ENCODE data around the gene DENND1B. TPM values are rescaled to one million over a fixed set of nuclear protein-coding genes. Genes with fewer than 3 reads are reported as not detected.

Gene DENND1B
- polyA plus RNA-seq, 1 donor: 10.9 TPM

- Histone ChIP-seq H3K4me1 (ENCODE audit: control insufficient read depth, insufficient read depth, low read length) (no peaks in the 10 kb centered on the region), H3K27me3 (ENCODE audit: control insufficient read depth, insufficient read depth, low read length) (no peaks in the 10 kb centered on the region), H3K27ac (ENCODE audit: low read length) (no peak overlapping the region), H3K36me3 (ENCODE audit: control insufficient read depth, insufficient read depth, low read length) (peaks cover 2% of the 10 kb centered on the region), H3K9me3 (ENCODE audit: control insufficient read depth, low read depth, low read length) (peaks cover 3% of the 10 kb centered on the region), H3K4me3 (ENCODE audit: low read length) (no peak overlapping the region)
- WGBS (ENCODE audit: insufficient coverage, low lambda C conversion rate): no CpG with 5 or more reads among the region's 3 CpGs
- DNase-seq: no peak
These were observed 137.9 kb downstream of the DENND1B start for GRCh38 chr1:197637406-197637805.

GRCh38 chr1:197633447-197634078, 141.7 kb downstream of the DENND1B start:
- H3K4me3 ChIP-seq (ENCODE audit: low read length): no peak overlapping the region
- no peak for DNase-seq
- WGBS (ENCODE audit: insufficient coverage, low lambda C conversion rate): no CpG with 5 or more reads among the region's 2 CpGs
- no peaks in the 10 kb centered on the region for H3K4me1 ChIP-seq (ENCODE audit: control insufficient read depth, insufficient read depth, low read length)
- H3K27me3 ChIP-seq (ENCODE audit: control insufficient read depth, insufficient read depth, low read length): no peaks in the 10 kb centered on the region
- no peak overlapping the region for H3K27ac ChIP-seq (ENCODE audit: low read length)
- peaks cover 2% of the 10 kb centered on the region for H3K36me3 ChIP-seq (ENCODE audit: control insufficient read depth, insufficient read depth, low read length)
- H3K9me3 ChIP-seq (ENCODE audit: control insufficient read depth, low read depth, low read length): peaks cover 3% of the 10 kb centered on the region

GRCh38 chr1:197632651-197633050, 142.6 kb downstream of the DENND1B start:
- Histone ChIP-seq H3K4me1 (ENCODE audit: control insufficient read depth, insufficient read depth, low read length) (no peaks in the 10 kb centered on the region), H3K27me3 (ENCODE audit: control insufficient read depth, insufficient read depth, low read length) (no peaks in the 10 kb centered on the region), H3K9me3 (ENCODE audit: control insufficient read depth, low read depth, low read length) (peaks cover 3% of the 10 kb centered on the region), H3K4me3 (ENCODE audit: low read length) (no peak overlapping the region), H3K27ac (ENCODE audit: low read length) (no peak overlapping the region), H3K36me3 (ENCODE audit: control insufficient read depth, insufficient read depth, low read length) (peaks cover 2% of the 10 kb centered on the region)
- no peak for DNase-seq
- WGBS (ENCODE audit: insufficient coverage, low lambda C conversion rate): no CpG with 5 or more reads among the region's 1 CpG

GRCh38 chr1:197632005-197632404, 143.3 kb downstream of the DENND1B start:
- no peak for DNase-seq
- H3K27me3 ChIP-seq (ENCODE audit: control insufficient read depth, insufficient read depth, low read length): no peaks in the 10 kb centered on the region
- H3K36me3 ChIP-seq (ENCODE audit: control insufficient read depth, insufficient read depth, low read length): peaks cover 2% of the 10 kb centered on the region
- H3K4me3 ChIP-seq (ENCODE audit: low read length): no peak overlapping the region
- no peak overlapping the region for H3K27ac ChIP-seq (ENCODE audit: low read length)
- H3K4me1 ChIP-seq (ENCODE audit: control insufficient read depth, insufficient read depth, low read length): no peaks in the 10 kb centered on the region
- peaks cover 3% of the 10 kb centered on the region for H3K9me3 ChIP-seq (ENCODE audit: control insufficient read depth, low read depth, low read length)

GRCh38 chr1:197622371-197622770, 152.9 kb downstream of the DENND1B start:
- no CpG with 5 or more reads among the region's 1 CpG for WGBS (ENCODE audit: insufficient coverage, low lambda C conversion rate)
- H3K27me3 ChIP-seq (ENCODE audit: control insufficient read depth, insufficient read depth, low read length): no peaks in the 10 kb centered on the region
- H3K4me3 ChIP-seq (ENCODE audit: low read length): no peak overlapping the region
- H3K27ac ChIP-seq (ENCODE audit: low read length): no peak overlapping the region
- no peak for DNase-seq
- H3K9me3 ChIP-seq (ENCODE audit: control insufficient read depth, low read depth, low read length): no peaks in the 10 kb centered on the region
- peaks cover 4% of the 10 kb centered on the region for H3K4me1 ChIP-seq (ENCODE audit: control insufficient read depth, insufficient read depth, low read length)
- H3K36me3 ChIP-seq (ENCODE audit: control insufficient read depth, insufficient read depth, low read length): no peaks in the 10 kb centered on the region

DNA sequence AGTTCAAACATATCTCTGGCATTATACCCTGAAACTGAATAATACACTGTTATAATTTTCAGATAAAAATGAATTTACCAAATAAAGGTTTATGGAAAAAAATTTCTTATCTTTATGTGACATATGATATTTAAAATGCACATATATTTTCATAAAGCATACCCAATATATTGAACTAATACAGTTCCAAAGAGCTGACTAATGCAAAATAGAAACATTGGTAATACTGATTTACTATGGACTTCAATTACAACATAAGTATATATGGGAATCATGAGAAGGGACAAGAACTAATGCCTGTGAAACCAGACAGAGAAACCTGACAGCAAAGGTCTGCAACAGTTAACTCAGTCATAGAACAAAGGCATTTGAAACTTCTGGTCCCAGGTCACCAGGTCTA, 153.5 kb downstream of the DENND1B start:
- Histone ChIP-seq H3K4me3 (ENCODE audit: low read length) (no peak overlapping the region), H3K27ac (ENCODE audit: low read length) (no peak overlapping the region), H3K9me3 (ENCODE audit: control insufficient read depth, low read depth, low read length) (no peaks in the 10 kb centered on the region), H3K4me1 (ENCODE audit: control insufficient read depth, insufficient read depth, low read length) (peaks cover 4% of the 10 kb centered on the region), H3K27me3 (ENCODE audit: control insufficient read depth, insufficient read depth, low read length) (no peaks in the 10 kb centered on the region), H3K36me3 (ENCODE audit: control insufficient read depth, insufficient read depth, low read length) (peaks cover 2% of the 10 kb centered on the region)
- no peak for DNase-seq

DNA sequence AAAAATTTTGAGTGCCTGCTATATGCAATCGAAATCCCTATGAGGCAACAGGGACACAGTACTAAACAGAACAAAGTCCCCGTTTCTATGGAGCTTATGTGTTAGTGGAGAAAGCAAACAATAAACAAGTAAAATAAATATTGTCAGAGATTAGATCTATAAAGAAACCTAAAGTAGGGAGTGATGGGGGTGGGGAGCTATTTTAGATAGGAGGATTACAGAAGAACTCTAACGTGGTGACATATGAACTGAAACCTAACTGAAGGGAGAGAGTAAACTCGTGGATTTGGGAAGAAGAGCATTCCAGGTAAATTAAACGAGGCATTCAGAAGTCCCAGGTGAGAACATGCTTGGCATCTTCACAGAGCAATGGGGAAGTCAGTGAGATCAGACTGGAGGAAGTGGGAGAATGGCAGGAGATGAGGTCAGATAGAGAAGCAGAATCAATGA, 154.5 kb downstream of the DENND1B start:
- H3K9me3 ChIP-seq (ENCODE audit: control insufficient read depth, low read depth, low read length): no peaks in the 10 kb centered on the region
- no peak overlapping the region for H3K27ac ChIP-seq (ENCODE audit: low read length)
- H3K4me3 ChIP-seq (ENCODE audit: low read length): no peak overlapping the region
- H3K36me3 ChIP-seq (ENCODE audit: control insufficient read depth, insufficient read depth, low read length): peaks cover 2% of the 10 kb centered on the region
- no peaks in the 10 kb centered on the region for H3K27me3 ChIP-seq (ENCODE audit: control insufficient read depth, insufficient read depth, low read length)
- DNase-seq: peak in 1 of 2 donors; percentile 51
- H3K4me1 ChIP-seq (ENCODE audit: control insufficient read depth, insufficient read depth, low read length): peaks cover 4% of the 10 kb centered on the region
- WGBS (ENCODE audit: insufficient coverage, low lambda C conversion rate): 17% methylated on average over 4 of the region's 5 CpGs

GRCh38 chr1:197619008-197619640, 156.2 kb downstream of the DENND1B start:
- Histone ChIP-seq H3K4me3 (ENCODE audit: low read length) (no peak overlapping the region), H3K27me3 (ENCODE audit: control insufficient read depth, insufficient read depth, low read length) (no peaks in the 10 kb centered on the region), H3K4me1 (ENCODE audit: control insufficient read depth, insufficient read depth, low read length) (peaks cover 4% of the 10 kb centered on the region), H3K27ac (ENCODE audit: low read length) (no peak overlapping the region), H3K9me3 (ENCODE audit: control insufficient read depth, low read depth, low read length) (no peaks in the 10 kb centered on the region), H3K36me3 (ENCODE audit: control insufficient read depth, insufficient read depth, low read length) (peaks cover 2% of the 10 kb centered on the region)
- whole genome bisulfite sequencing (ENCODE audit: insufficient coverage, low lambda C conversion rate): 86% methylated on average over 1 of the region's 2 CpGs
- DNase-seq: no peak

DNA sequence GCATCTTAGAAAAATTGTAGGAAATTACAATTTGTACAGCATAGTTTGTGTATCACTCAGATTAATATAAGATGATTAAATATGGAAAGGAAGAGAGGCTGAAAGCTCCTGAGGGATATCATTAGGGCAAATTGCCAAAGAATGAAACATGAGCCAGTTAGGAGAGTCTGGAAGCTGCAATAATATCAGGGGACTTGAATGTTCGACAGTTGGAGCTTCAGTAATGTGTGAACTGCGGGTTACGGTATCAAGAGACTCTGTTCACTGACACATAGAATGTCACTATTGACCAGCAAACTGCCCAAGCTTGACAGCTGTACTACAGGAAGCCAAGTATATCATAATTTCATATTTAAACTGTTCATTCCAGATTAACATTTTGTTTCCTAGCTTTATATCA, 157.2 kb downstream of the DENND1B start:
- no CpG with 5 or more reads among the region's 3 CpGs for WGBS (ENCODE audit: insufficient coverage, low lambda C conversion rate)
- H3K36me3 ChIP-seq (ENCODE audit: control insufficient read depth, insufficient read depth, low read length): peaks cover 2% of the 10 kb centered on the region
- H3K27ac ChIP-seq (ENCODE audit: low read length): no peak overlapping the region
- no peaks in the 10 kb centered on the region for H3K9me3 ChIP-seq (ENCODE audit: control insufficient read depth, low read depth, low read length)
- H3K27me3 ChIP-seq (ENCODE audit: control insufficient read depth, insufficient read depth, low read length): no peaks in the 10 kb centered on the region
- DNase-seq: no peak
- peaks cover 4% of the 10 kb centered on the region for H3K4me1 ChIP-seq (ENCODE audit: control insufficient read depth, insufficient read depth, low read length)
- H3K4me3 ChIP-seq (ENCODE audit: low read length): no peak overlapping the region

GRCh38 chr1:197615693-197616011, 159.6 kb downstream of the DENND1B start:
- Histone ChIP-seq H3K27me3 (ENCODE audit: control insufficient read depth, insufficient read depth, low read length) (no peaks in the 10 kb centered on the region), H3K36me3 (ENCODE audit: control insufficient read depth, insufficient read depth, low read length) (peaks cover 2% of the 10 kb centered on the region), H3K4me3 (ENCODE audit: low read length) (no peak overlapping the region), H3K4me1 (ENCODE audit: control insufficient read depth, insufficient read depth, low read length) (peaks cover 1% of the 10 kb centered on the region), H3K9me3 (ENCODE audit: control insufficient read depth, low read depth, low read length) (no peaks in the 10 kb centered on the region), H3K27ac (ENCODE audit: low read length) (no peak overlapping the region)
- WGBS (ENCODE audit: insufficient coverage, low lambda C conversion rate): 0% methylated on average over 1 of the region's 2 CpGs
- no peak for DNase-seq

Data from large intestine (tissue), 3 donors.